ENCODE results near the gene CADPS.

DNA sequence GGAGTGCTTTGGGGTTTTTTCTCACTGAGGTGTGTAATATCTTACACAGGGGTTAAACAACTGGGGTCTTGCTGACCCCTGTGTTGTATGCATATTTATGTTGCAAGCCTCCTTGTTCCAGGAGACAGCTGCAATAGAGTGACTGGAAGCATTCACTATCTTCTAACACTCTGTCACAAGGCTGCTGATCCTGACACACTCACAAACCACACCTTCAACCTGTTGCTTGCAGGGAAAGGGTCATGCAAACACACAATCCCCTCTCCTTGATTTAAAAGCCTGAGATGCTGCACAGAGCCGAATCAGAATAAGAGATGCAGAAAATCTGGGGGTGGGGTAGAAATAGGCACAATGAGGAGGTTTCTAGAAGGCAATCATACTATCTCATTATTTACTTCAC, 197.3 kb downstream of the CADPS start:
- no peak for TF ChIP-seq ZFP30 (CRISPR knock-in tag; IDR thresholded peaks at IDR 0.05)
- TF ChIP-seq, protein P1, sequence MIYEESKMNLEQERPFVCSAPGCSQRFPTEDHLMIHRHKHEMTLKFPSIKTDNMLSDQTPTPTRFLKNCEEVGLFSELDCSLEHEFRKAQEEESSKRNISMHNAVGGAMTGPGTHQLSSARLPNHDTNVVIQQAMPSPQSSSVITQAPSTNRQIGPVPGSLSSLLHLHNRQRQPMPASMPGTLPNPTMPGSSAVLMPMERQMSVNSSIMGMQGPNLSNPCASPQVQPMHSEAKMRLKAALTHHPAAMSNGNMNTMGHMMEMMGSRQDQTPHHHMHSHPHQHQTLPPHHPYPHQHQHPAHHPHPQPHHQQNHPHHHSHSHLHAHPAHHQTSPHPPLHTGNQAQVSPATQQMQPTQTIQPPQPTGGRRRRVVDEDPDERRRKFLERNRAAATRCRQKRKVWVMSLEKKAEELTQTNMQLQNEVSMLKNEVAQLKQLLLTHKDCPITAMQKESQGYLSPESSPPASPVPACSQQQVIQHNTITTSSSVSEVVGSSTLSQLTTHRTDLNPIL (CRISPR knock-in tag; IDR thresholded peaks at IDR 0.05; ENCODE audit: low read depth), result no peak
- TF ChIP-seq ARNTL (CRISPR knock-in tag; IDR thresholded peaks at IDR 0.05; ENCODE audit: borderline replicate concordance, low read depth), result no peak
- TF ChIP-seq GLIS3 (CRISPR knock-in tag; IDR thresholded peaks at IDR 0.05), result no peak
- no peak for TF ChIP-seq BACH2 (CRISPR knock-in tag; IDR thresholded peaks at IDR 0.05; ENCODE audit: borderline replicate concordance)
- no peak for TF ChIP-seq RARB (CRISPR knock-in tag; IDR thresholded peaks at IDR 0.05)
- no peak for TF ChIP-seq ZNF8 (CRISPR knock-in tag; IDR thresholded peaks at IDR 0.05)
- TF ChIP-seq POU6F1 (CRISPR knock-in tag; IDR thresholded peaks at IDR 0.05; ENCODE audit: borderline replicate concordance, low read depth), result no peak
- TF ChIP-seq SNAI2 (CRISPR knock-in tag; IDR thresholded peaks at IDR 0.05), result no peak
- no peak for TF ChIP-seq TSHZ2 (CRISPR knock-in tag; IDR thresholded peaks at IDR 0.05)
- TF ChIP-seq ZNF70 (CRISPR knock-in tag; IDR thresholded peaks at IDR 0.05), result no peak
